ENCODE measurements around the gene TGM5. TPM values are rescaled to one million over a fixed set of nuclear protein-coding genes. Genes with fewer than 3 reads are reported as not detected.

The TGM5 gene
- total RNA-seq, 1 experiment from 2014 or later, result not detected

DNA sequence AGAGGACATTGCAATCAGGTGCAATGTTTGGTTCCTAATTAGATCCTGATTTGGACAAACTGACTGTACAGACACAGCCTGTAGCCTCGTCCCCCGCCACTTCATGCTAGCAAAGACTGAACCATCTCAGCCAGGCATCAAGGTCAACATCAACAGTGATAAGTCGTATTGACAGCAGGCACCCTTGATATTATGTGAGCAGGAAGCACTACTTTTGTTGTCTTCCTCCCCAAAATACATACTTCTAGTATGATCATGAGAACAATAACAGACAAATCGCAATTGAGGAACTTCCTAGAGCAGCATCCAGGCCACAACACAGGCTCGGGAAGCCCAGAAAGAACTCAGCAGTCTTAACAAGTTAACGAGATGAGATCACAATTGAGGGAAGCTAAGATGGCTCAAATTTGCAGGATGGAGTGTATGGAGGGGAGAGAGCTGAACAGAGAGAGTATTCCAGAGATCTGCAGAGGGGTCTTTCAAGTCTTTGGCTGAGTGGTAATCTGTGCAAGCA, 20.4 kb downstream of the TGM5 start:
- DNase-seq, result no peak
- no peaks in the 10 kb centered on the region for H4K20me1 ChIP-seq (ENCODE audit: insufficient read depth, low read depth, low read length)
- no peaks in the 10 kb centered on the region for H3K9me3 ChIP-seq (ENCODE audit: low read length)
- no peaks in the 10 kb centered on the region for H3K36me3 ChIP-seq (ENCODE audit: insufficient read depth, low read length)
- no peaks in the 10 kb centered on the region for H3K27me3 ChIP-seq (ENCODE audit: low read length)
- H3K79me2 ChIP-seq (ENCODE audit: low read length), result no peaks in the 10 kb centered on the region
- no peak overlapping the region; the same call in 1 of the 2 replicates for H2AFZ ChIP-seq (ENCODE audit: low read length)
- H3K4me2 ChIP-seq (ENCODE audit: low read depth, low read length, poor library complexity, severe bottlenecking), result no peak overlapping the region
- H3K4me3 ChIP-seq (ENCODE audit: low read length), result no peak overlapping the region
- H3K27ac ChIP-seq (ENCODE audit: low read length), result no peak overlapping the region
- no peaks in the 10 kb centered on the region for H3K9me2 ChIP-seq (replicated peaks; ENCODE audit: insufficient read depth, low read length)
- H3K4me1 ChIP-seq (ENCODE audit: low read length), result no peaks in the 10 kb centered on the region
- H3K9ac ChIP-seq (ENCODE audit: low read length), result no peak overlapping the region

DNA sequence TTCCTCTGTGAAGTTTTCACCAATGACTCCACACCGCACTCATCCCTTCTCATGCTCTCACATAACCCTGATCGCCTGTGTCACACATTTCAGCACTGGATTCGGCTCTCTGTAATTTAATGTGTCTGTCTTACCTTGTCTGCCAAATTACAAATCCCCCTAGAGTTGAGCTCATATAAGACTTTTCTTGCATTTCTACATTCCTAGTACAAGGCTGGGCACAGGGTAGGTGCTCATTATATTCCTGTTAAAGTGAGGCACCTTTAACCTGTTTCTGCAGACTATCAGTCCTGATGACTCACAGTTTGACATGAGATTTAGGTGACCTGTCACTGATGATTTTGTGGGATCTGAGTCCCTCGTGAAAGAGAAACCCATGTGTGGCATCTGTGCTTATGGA, 22.6 kb downstream of the TGM5 start:
- Histone ChIP-seq H3K9me2 (replicated peaks; ENCODE audit: insufficient read depth, low read length) (no peaks in the 10 kb centered on the region), H4K20me1 (ENCODE audit: insufficient read depth, low read depth, low read length) (no peaks in the 10 kb centered on the region), H3K9me3 (ENCODE audit: low read length) (no peaks in the 10 kb centered on the region), H3K36me3 (ENCODE audit: insufficient read depth, low read length) (no peaks in the 10 kb centered on the region), H3K9ac (ENCODE audit: low read length) (no peak overlapping the region), H3K27me3 (ENCODE audit: low read length) (no peaks in the 10 kb centered on the region), H3K79me2 (ENCODE audit: low read length) (no peaks in the 10 kb centered on the region), H3K4me2 (ENCODE audit: low read depth, low read length, poor library complexity, severe bottlenecking) (no peak overlapping the region), H3K4me3 (ENCODE audit: low read length) (no peak overlapping the region), H3K27ac (ENCODE audit: low read length) (no peak overlapping the region), H3K4me1 (ENCODE audit: low read length) (no peaks in the 10 kb centered on the region), H2AFZ (ENCODE audit: low read length) (no peak overlapping the region)
- DNase-seq, result no peak

DNA sequence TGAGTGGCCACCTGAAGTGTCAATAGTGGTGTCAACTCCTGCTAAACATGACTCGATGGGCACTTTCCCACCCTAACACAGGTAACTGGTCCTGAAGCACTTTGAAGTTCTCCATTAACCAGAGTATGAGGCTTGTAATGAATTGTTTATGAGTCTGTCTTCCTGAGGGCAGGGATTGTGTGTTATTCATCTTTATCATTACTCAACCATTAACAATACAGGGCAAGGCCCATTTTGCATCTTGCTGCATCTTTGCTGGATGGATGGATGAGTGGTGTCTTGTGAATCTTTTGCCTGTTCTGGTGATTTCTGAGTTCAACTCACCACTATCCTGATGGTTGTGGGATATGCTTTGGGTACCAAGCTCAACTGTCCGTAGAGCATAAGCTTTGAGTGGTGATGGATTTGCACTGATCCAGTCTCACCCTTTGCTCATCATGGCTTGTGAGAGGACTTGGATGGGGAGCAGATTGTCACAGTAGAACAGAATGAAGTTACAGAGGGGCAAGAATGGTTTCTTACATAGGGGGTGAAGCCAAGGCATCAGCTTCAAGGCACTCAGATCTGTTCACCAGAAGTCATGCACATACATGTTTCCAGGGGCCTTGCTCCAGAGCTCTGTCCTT, 23.6 kb downstream of the TGM5 start:
- Histone ChIP-seq H3K27ac (ENCODE audit: low read length) (no peak overlapping the region), H3K9me2 (replicated peaks; ENCODE audit: insufficient read depth, low read length) (no peaks in the 10 kb centered on the region), H3K9me3 (ENCODE audit: low read length) (no peaks in the 10 kb centered on the region), H3K4me1 (ENCODE audit: low read length) (no peaks in the 10 kb centered on the region), H4K20me1 (ENCODE audit: insufficient read depth, low read depth, low read length) (no peaks in the 10 kb centered on the region), H3K4me3 (ENCODE audit: low read length) (no peak overlapping the region), H3K4me2 (ENCODE audit: low read depth, low read length, poor library complexity, severe bottlenecking) (no peak overlapping the region), H3K9ac (ENCODE audit: low read length) (no peak overlapping the region), H3K36me3 (ENCODE audit: insufficient read depth, low read length) (no peaks in the 10 kb centered on the region), H3K79me2 (ENCODE audit: low read length) (no peaks in the 10 kb centered on the region), H3K27me3 (ENCODE audit: low read length) (no peaks in the 10 kb centered on the region), H2AFZ (ENCODE audit: low read length) (no peak overlapping the region)
- no peak for DNase-seq

DNA sequence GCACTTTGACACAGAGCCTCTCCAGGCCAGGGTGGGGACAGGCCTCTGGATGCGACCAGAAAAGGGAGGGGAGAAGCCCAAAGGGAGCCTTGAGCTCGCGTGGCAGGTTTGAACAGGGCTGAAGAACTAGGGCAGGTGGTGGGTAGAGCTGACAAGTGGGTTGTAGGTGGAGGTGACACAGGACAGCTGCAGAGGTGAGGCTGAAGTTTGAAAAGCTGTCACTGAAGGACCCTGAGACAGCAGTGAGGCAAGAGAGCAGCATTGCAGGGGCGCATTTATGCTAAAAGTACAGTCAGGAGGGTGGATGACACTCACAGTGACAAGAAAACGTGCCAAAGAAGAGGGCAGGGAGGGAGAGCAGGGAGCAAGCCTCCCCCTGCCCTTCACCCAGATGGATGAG, 24.1 kb downstream of the TGM5 start:
- no peaks in the 10 kb centered on the region for H3K36me3 ChIP-seq (ENCODE audit: insufficient read depth, low read length)
- no peak overlapping the region for H3K4me3 ChIP-seq (ENCODE audit: low read length)
- H2AFZ ChIP-seq (ENCODE audit: low read length), result no peak overlapping the region
- no peaks in the 10 kb centered on the region for H3K79me2 ChIP-seq (ENCODE audit: low read length)
- H3K4me1 ChIP-seq (ENCODE audit: low read length), result no peaks in the 10 kb centered on the region
- H4K20me1 ChIP-seq (ENCODE audit: insufficient read depth, low read depth, low read length), result no peaks in the 10 kb centered on the region
- H3K4me2 ChIP-seq (ENCODE audit: low read depth, low read length, poor library complexity, severe bottlenecking), result no peak overlapping the region
- H3K9me3 ChIP-seq (ENCODE audit: low read length), result no peaks in the 10 kb centered on the region
- no peaks in the 10 kb centered on the region for H3K27me3 ChIP-seq (ENCODE audit: low read length)
- H3K9me2 ChIP-seq (replicated peaks; ENCODE audit: insufficient read depth, low read length), result no peaks in the 10 kb centered on the region
- no peak overlapping the region for H3K9ac ChIP-seq (ENCODE audit: low read length)
- no peak overlapping the region for H3K27ac ChIP-seq (ENCODE audit: low read length)
- no peak for DNase-seq

DNA sequence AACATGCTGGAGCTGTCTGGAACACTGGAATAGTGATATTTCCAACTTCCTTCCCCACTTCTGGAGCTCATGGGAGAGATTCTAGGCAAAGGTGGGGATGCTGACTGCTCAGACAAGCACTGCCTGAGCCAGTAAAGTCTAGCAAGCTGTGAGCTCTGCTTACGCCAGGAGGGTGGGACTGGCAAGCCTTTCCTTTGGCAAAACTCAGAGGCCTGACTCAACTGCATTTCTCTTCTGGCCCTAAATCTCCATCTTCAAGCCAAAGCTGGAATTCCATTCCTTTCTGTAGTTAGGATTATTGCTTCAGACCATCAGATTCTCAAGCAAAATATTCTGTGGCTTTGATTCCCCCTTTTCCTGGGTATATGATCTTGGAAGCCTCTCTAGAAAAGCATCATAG, 25.6 kb downstream of the TGM5 start:
- Histone ChIP-seq H3K36me3 (ENCODE audit: insufficient read depth, low read length) (no peaks in the 10 kb centered on the region), H3K4me3 (ENCODE audit: low read length) (no peak overlapping the region), H3K9me3 (ENCODE audit: low read length) (no peaks in the 10 kb centered on the region), H4K20me1 (ENCODE audit: insufficient read depth, low read depth, low read length) (no peaks in the 10 kb centered on the region), H3K27me3 (ENCODE audit: low read length) (no peaks in the 10 kb centered on the region), H3K9ac (ENCODE audit: low read length) (no peak overlapping the region), H3K4me2 (ENCODE audit: low read depth, low read length, poor library complexity, severe bottlenecking) (no peak overlapping the region), H3K9me2 (replicated peaks; ENCODE audit: insufficient read depth, low read length) (no peaks in the 10 kb centered on the region), H3K4me1 (ENCODE audit: low read length) (no peaks in the 10 kb centered on the region), H3K27ac (ENCODE audit: low read length) (no peak overlapping the region), H3K79me2 (ENCODE audit: low read length) (no peaks in the 10 kb centered on the region), H2AFZ (ENCODE audit: low read length) (no peak overlapping the region)
- DNase-seq, result no peak

DNA sequence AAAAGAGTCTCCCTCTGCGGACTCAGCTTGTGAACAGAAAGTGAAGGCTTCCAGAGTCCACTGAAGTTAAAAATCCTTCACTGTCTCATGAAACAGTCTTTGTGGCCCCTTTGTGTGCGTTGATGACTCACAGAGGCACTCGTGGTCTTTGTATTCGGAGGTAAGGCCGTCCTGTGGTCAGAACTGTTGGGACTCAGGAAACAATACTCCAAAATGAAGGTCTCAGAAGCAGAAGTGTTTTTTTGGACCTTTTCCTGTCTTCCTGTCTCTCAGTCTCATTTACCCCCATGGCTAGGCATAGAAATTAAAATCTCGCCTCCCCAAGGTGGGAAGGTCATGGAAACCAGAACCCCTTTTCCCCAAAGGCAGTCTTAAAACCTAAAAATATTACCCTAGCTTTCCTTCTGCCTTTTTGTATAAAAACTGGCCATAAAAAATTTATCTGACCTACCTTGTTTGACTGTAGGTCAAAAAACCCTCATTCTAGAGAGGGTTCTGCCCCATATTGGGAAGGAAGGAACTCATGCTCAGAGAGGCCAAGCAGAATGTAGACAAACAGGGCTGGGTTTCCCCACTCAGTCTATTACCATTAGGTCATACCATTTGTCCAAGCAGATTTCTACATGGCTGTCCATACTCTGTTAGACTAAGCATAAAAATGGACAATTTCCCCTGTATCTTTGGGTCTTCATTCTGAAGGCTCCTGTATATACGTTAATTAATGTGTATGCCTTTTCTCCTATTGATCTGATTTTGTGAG, 26.8 kb downstream of the TGM5 start:
- no peak for DNase-seq
- Histone ChIP-seq H2AFZ (ENCODE audit: low read length) (no peak overlapping the region), H3K27ac (ENCODE audit: low read length) (no peak overlapping the region), H3K9ac (ENCODE audit: low read length) (no peak overlapping the region), H3K9me3 (ENCODE audit: low read length) (no peaks in the 10 kb centered on the region), H3K4me2 (ENCODE audit: low read depth, low read length, poor library complexity, severe bottlenecking) (no peak overlapping the region), H3K9me2 (replicated peaks; ENCODE audit: insufficient read depth, low read length) (no peaks in the 10 kb centered on the region), H3K4me3 (ENCODE audit: low read length) (no peak overlapping the region), H3K79me2 (ENCODE audit: low read length) (no peaks in the 10 kb centered on the region), H3K27me3 (ENCODE audit: low read length) (no peaks in the 10 kb centered on the region), H3K4me1 (ENCODE audit: low read length) (no peaks in the 10 kb centered on the region), H3K36me3 (ENCODE audit: insufficient read depth, low read length) (no peaks in the 10 kb centered on the region), H4K20me1 (ENCODE audit: insufficient read depth, low read depth, low read length) (no peaks in the 10 kb centered on the region)

DNA sequence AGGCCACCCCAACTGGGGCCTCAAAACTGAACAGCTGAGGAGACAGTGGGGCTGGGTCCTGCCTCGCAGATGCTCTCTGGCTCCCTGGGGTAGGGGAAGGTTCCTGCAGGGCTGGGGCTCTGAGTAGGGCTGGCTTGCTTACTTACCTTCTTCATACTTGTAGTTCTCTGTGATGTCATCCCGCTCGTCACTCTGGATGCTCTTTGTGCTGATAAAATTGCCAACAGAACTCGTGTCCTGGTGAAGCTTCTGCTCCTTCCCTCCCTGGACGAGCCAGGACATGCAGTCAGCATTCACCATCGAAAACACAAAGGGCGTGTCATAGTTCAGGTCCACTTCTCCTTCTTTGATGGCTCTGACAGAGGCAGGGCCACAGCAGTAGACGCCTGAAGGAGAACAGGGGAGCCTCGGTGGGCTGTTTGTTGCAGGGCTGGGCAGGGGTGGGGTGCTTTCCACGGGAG, 28.0 kb downstream of the TGM5 start:
- Histone ChIP-seq H3K9me3 (ENCODE audit: low read length) (no peaks in the 10 kb centered on the region), H3K9me2 (replicated peaks; ENCODE audit: insufficient read depth, low read length) (no peaks in the 10 kb centered on the region), H3K27ac (ENCODE audit: low read length) (no peak overlapping the region), H3K79me2 (ENCODE audit: low read length) (no peaks in the 10 kb centered on the region), H3K4me3 (ENCODE audit: low read length) (no peak overlapping the region), H2AFZ (ENCODE audit: low read length) (no peak overlapping the region), H3K27me3 (ENCODE audit: low read length) (no peaks in the 10 kb centered on the region), H3K36me3 (ENCODE audit: insufficient read depth, low read length) (no peaks in the 10 kb centered on the region), H4K20me1 (ENCODE audit: insufficient read depth, low read depth, low read length) (no peaks in the 10 kb centered on the region), H3K9ac (ENCODE audit: low read length) (no peak overlapping the region), H3K4me2 (ENCODE audit: low read depth, low read length, poor library complexity, severe bottlenecking) (no peak overlapping the region), H3K4me1 (ENCODE audit: low read length) (no peaks in the 10 kb centered on the region)
- no peak for DNase-seq

DNA sequence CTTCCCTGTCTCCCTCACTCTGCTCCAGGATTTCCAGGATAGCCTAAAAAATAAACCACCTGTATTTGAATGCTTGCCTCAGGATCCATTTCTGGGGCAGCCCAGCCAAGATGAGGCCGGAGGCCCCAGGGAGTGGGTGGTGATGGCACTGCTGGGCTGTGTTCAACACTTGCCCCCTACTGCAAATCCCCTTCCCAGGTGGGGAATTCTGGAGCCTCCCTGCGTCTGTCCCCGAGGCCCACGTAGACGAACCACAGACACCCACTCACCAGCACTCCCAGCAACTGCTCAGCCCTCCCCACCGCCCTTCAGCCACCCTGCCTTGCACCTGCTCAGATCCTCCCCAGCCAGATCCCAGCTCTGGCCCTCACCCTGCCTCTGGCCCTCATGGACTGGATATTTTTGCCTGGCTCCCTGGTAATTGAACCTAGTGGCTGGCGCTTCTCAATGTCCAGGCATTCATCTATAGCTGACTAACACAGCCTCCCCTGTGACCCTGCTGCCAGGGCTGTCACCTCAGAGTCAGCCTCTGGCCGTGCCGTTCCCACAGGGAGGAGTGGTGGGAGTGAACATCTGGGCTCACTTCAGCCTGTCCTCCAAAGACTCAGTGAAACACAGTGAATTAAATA, 28.8 kb downstream of the TGM5 start:
- no peak overlapping the region for H3K27ac ChIP-seq (ENCODE audit: low read length)
- H3K4me3 ChIP-seq (ENCODE audit: low read length), result no peak overlapping the region
- H3K9me3 ChIP-seq (ENCODE audit: low read length), result no peaks in the 10 kb centered on the region
- no peaks in the 10 kb centered on the region for H3K4me1 ChIP-seq (ENCODE audit: low read length)
- H3K4me2 ChIP-seq (ENCODE audit: low read depth, low read length, poor library complexity, severe bottlenecking), result no peak overlapping the region
- H3K9me2 ChIP-seq (replicated peaks; ENCODE audit: insufficient read depth, low read length), result no peaks in the 10 kb centered on the region
- H3K79me2 ChIP-seq (ENCODE audit: low read length), result no peaks in the 10 kb centered on the region
- no peaks in the 10 kb centered on the region for H3K36me3 ChIP-seq (ENCODE audit: insufficient read depth, low read length)
- no peak overlapping the region for H2AFZ ChIP-seq (ENCODE audit: low read length)
- no peak for DNase-seq
- H4K20me1 ChIP-seq (ENCODE audit: insufficient read depth, low read depth, low read length), result no peaks in the 10 kb centered on the region
- H3K27me3 ChIP-seq (ENCODE audit: low read length), result no peaks in the 10 kb centered on the region
- H3K9ac ChIP-seq (ENCODE audit: low read length), result no peak overlapping the region

Measured in Karpas-422 (cell line).